Measurements from ENCODE around the gene PALLD. TPM values are rescaled to one million over a fixed set of nuclear protein-coding genes. Genes with fewer than 3 reads are reported as not detected.
A peak's percentile ranks its signal among the peaks of the same experiment; 100 is the strongest.

PALLD gene
- total RNA-seq, 1 experiment from 2014 or later = 23.7 TPM

GRCh38 chr4:168831919-168832762 lies 335.3 kb downstream of the PALLD start (continued):
- TF ChIP-seq ZNF532 (CRISPR knock-in tag; IDR thresholded peaks at IDR 0.05; ENCODE audit: borderline replicate concordance) (no peak), FOXJ3 (CRISPR knock-in tag; IDR thresholded peaks at IDR 0.05; ENCODE audit: borderline replicate concordance) (no peak), NR2C2 (CRISPR knock-in tag; IDR thresholded peaks at IDR 0.05) (no peak), SMAD3 (CRISPR knock-in tag; IDR thresholded peaks at IDR 0.05; ENCODE audit: borderline replicate concordance) (no peak), AFF4 (CRISPR knock-in tag; IDR thresholded peaks at IDR 0.05; ENCODE audit: borderline replicate concordance) (no peak), NFE2L1 (CRISPR knock-in tag; IDR thresholded peaks at IDR 0.05) (peak; percentile 16; the same call in 1 of the 2 replicates), ZNF138 (CRISPR knock-in tag; conservative IDR thresholded peaks at IDR 0.05) (no peak), MXD4 (CRISPR knock-in tag; IDR thresholded peaks at IDR 0.05; ENCODE audit: borderline replicate concordance) (no peak), ZBTB43 (CRISPR knock-in tag; IDR thresholded peaks at IDR 0.05) (0 out of 2 replicates have a peak, but pooled peaks have one; percentile 52), NFATC4 (CRISPR knock-in tag; IDR thresholded peaks at IDR 0.05) (no peak), ZNF671 (CRISPR knock-in tag; IDR thresholded peaks at IDR 0.05) (no peak), TCF7 (CRISPR knock-in tag; IDR thresholded peaks at IDR 0.05; ENCODE audit: low read depth) (no peak), FOXP1 (CRISPR knock-in tag; IDR thresholded peaks at IDR 0.05; ENCODE audit: borderline replicate concordance) (peak; percentile 68; the same call in 1 of the 2 replicates), TEAD1 (CRISPR knock-in tag; IDR thresholded peaks at IDR 0.05) (0 out of 2 replicates have a peak, but pooled peaks have one; percentile 67), KAT7 (CRISPR knock-in tag; IDR thresholded peaks at IDR 0.05; ENCODE audit: borderline replicate concordance) (0 out of 2 replicates have a peak, but pooled peaks have one; percentile 95), PREB (CRISPR knock-in tag; IDR thresholded peaks at IDR 0.05; ENCODE audit: borderline replicate concordance) (no peak), ZNF121 (CRISPR knock-in tag; IDR thresholded peaks at IDR 0.05) (no peak), ARID4B (CRISPR knock-in tag; IDR thresholded peaks at IDR 0.05; ENCODE audit: borderline replicate concordance) (peak; percentile 74; the same call in 1 of the 2 replicates), ZNF317 (CRISPR knock-in tag; IDR thresholded peaks at IDR 0.05; ENCODE audit: borderline replicate concordance, low read depth) (no peak), ATF6 (CRISPR knock-in tag; IDR thresholded peaks at IDR 0.05) (no peak), MYBL2 (CRISPR knock-in tag; IDR thresholded peaks at IDR 0.05) (no peak)

Data from WTC11 (cell line).